ENCODE data around the gene VPS45.

- TF ChIP-seq CTCF (IDR thresholded peaks at IDR 0.05) = no peak
- TF ChIP-seq POLR2A (IDR thresholded peaks at IDR 0.05) = no peak
Measured at GRCh38 chr1:150162582-150162861, 94.9 kb downstream of the VPS45 start.

All from lower leg skin (tissue), 3 donors.